HG03097 (cell line): ENCODE data around the gene CEP63.
"Not testable (repeated sequence)": the region's sequence is repeated elsewhere in the genome, so short reads cannot be mapped to it uniquely, and the experiment has no call there.

Experiments used
- ATAC-seq: cut with Tn5 transposase; IDR thresholded peaks from one replicate; pipeline ENCODE4 v1.9.1; 2021; ENCODE audit not compliant: unreplicated experiment, low FRiP score

CEP63 gene

DNA sequence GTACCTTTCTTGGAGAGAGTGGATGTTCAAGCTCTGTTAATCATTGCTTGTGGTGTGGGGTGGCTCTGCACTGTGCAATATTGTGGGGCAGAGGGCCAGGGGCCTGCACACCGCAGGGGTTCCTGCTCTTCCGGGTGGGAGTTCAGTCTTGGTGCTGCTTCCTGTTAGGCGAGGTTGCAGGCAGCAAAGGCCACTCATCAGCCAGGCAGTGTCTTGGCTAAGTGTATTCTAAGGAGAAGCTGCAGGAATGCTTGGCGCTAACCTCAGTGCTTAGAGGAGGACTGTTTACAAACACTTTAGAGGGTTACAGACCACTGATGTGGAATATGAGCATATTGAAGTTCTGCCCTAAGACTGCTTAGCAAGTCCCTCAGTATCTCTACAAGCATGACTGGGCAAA lies 81.7 kb downstream of the CEP63 start:
- no peak for ATAC-seq

DNA sequence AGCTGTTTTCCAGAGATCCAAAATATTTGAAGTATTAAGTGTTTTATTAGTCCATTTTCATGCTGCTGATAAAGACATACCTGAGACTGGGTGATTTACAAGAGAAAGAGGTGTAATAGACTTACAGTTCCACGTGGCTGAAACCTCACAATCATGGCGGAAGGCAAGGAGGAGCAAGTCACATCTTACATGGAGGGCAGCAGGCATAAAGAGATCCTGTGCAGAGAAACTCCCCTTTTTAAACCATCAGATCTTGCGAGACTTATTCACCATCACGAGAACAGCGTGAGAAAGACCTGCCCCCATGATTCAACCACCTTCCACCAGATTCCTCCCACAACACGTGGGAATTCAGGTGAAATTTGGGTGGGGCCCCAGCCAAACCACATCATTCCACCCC lies 82.9 kb downstream of the CEP63 start:
- no peak for ATAC-seq

DNA sequence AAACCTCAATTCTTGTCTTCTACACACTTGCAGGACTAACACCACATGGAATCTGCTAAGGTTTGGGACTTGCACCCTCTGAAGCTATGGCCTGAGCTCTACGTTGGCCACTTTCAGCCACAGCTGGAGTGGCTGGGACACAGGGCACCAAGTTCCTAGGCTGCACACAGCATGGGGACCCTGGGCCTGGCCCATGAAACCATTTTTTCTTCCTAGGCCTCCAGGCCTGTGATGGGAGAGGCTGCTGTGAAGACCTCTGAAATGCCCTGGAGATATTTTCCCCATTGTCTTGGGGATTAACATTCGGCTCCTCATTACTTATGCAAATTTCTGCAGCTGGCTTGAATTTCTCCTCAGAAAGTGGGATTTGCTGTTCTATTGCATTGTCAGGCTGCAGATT lies 84.0 kb downstream of the CEP63 start:
- not testable (repeated sequence) for ATAC-seq

DNA sequence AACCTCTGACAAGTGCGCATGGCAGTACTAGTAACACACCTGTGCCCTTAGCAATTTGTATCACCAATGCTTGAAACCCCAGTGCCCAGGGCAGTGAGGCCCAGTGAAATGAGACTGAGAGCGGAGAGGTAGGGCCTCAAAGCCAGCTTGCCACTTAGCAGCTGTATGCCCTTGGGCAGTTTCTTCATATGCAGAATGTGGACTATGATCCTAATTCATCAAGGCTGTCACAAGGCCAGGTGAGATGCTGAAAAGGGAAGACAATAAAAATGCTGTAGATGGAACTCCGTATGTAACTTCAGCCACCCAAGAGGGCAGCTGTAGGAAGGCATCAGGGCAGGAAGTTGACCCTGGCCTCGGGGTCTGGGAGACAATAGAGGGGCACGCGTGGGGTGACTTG lies 90.6 kb downstream of the CEP63 start:
- no peak for ATAC-seq

DNA sequence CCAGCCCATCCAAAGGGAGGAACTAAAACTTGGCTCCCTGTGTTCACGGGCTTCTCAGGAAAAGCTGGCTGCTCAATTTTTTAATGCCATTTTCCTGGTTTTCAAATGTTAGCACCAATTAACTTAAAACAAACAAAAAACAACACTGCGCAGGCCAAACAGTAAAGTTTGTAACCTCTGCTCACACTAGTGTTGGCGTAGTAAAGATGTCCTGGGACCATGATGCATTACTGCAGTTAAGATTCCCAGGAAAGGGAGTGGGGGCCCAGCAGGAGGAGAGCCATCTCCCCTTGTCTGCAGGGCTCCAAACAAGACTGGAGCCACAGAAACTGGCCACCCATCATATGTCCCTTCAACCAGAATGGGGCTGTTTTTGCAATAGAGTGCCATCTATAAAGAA lies 91.0 kb downstream of the CEP63 start:
- ATAC-seq = no peak

DNA sequence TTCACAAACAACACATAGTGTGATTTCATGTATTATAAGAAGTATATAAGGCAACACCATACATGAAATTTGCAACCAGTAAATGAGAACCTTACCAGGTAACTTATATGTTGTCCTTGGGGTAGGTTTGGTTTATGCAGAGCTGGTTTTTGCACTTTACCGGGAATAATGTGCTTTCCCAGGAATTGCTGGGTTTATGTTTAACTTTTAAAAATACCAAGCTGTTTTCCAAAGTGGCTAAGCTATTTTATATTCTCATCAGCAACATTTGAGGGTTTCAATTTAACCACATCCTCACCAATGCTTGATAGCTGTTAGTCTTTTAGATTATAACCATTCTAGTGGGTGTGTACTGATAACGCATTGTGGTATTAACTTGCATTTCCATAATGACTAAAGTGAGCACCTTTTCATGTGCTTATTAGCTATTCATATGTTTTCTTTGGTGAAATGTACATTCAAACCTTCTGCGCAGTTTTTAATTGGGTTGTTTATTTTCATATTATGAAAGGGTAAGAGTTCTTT lies 93.3 kb downstream of the CEP63 start:
- no peak for ATAC-seq

DNA sequence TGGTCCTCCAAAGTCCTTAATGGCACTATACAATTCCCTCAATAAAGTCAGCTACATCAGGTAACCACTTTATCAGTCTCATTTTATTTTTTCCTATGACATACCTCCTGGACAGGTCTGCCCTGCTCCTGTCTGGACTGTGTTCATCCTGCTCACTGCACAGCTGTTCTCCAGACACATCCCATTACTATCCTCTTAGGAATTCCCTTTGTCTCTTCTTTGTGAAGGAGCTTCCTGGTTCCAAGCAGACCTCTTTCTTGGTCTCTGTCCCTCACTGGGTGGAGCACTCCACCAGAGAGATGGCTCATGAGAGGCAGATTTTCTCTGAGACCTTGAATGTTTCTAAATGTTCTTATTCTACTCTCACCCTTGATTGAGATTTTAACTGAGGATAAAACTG lies 104.9 kb downstream of the CEP63 start:
- ATAC-seq = no peak

DNA sequence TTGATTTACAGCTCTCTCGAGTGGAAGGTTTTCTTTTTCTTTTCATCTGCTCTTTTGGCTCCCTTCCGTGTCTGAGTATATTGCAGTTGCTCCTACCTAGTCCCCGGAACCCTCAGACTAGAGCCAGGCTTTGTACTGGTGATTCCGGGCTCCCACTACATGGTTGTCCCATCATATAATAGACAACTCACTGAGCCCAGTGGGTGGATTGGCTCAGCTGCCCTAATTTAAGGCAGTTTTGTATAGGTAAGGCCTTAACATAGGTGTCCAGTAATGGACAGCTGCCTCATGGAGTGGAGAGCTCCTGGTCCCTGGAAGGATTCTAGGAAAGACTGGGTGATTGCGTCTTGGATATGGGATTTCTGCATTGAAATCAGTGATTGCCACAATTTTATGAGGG lies 106.9 kb downstream of the CEP63 start:
- no peak for ATAC-seq

DNA sequence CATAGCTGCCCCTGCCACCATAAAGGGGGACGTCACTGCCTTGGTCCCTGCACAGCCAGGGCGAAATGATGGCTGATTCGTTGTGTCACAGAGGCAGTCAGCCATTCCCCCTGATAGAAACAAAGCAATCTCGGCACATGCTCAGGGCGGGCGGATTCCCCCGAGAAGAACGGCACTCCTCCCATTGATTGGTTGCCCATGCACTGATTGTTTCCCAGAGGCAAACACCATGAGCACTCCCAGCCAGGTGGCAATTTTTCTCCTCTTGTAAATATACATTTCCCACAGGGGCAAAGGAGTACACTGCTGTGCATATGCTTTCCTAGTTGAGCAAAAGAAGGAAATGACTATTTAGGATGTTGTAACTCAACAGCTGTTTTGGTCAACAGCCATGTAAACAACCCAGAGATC lies 108.5 kb downstream of the CEP63 start:
- no peak for ATAC-seq

DNA sequence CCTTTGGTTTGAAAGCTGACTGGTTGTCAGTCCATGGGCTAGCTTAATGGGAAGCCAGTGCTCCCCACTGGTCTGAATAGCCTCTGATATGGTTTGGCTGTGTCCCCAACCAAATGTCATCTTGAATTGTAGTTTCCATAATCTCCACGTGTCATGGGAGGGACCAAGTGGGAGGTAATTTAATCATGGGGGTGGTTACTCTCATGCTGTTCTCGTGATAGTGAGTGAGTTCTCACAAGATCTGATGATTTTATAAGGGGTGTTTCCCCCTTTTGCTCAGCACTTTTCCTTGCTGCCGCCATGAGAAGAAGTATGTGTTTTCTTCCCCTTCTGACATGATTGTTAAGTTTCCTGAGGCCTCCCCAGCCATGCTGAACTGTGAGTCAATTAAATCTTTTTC lies 109.1 kb downstream of the CEP63 start:
- ATAC-seq = not testable (repeated sequence)

DNA sequence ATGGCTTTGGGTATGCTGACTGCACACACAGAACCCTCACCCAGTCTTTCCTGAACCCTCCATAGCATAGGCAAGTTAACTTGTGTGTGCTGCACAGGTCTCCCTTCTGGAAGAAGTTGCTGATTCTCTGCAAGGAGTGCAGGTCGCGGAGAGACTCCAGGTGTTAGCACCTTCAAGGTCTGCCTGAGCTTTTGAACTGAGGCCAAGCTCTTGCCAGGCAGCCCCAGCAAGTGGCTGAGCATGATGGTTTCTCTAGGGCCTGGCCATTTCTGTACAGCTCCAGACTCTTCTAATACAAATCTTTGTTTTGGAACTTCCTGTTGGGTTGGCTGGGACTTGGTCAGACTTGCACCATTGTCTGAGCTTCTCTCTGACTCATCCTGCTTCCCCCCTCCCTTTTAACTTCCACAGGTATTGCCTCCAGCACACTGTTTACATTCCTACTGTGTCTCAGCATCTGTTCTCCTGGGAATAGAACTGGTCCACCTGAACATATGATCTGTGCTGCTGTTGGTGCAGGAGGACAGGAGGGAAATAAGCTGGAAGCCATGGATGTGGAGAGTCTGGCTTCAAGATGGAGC lies 111.6 kb downstream of the CEP63 start:
- ATAC-seq = no peak

DNA sequence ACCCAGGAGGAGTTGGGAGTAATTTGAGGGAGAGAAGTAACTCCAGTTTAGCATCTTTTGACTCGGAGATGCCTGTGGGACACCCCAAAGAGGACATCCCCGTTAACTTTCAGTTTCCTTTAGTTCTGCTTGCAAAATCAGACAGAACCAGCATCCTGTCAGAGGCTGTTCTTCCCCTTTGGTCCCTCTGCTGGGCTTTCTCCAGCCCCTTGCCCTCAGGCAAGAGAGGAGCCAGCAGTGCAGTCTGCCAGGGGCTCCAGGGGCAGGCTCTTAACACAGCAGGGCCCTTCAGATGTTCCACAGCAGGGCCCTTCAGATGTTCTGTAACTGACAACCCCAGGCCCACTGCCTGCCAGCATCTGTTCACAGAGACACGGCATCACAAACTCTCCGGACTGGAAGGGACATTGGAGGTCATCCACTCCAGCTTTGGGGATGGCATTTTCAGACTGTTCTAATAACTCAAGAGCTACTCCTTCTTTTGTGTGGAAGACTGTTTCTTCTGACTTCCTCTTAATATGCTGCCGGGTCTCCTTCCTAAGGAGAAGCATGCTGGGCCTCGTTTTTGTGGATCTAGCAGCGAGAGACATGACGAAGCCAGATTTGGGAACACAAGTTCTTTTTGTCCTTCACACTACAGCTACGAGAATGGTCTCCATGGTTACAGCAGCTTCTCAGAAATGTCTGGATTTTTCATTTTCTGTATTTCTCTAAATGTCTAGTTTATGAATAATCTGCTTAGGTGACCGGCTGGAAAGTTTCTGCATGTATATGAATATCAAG lies 113.1 kb downstream of the CEP63 start:
- no peak for ATAC-seq

DNA sequence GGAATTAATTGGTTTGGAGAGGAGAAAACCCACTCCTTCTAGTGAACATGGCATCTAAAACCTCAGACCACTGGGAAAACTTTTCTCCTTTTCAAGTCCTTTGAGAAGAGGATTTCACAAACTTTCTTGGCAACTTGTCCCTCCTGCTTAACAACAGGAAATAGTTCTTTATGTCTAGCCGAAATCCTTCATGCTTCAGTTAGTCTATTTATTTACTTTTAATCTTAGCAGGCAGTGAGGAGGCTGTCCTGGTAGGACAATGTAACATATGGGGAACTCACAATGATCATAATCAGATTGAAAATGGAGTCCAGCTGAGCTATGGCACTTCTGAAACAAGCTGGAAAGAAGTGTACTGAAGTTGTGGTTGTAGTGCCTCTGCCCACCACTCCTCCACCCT lies 114.3 kb downstream of the CEP63 start:
- ATAC-seq = no peak

DNA sequence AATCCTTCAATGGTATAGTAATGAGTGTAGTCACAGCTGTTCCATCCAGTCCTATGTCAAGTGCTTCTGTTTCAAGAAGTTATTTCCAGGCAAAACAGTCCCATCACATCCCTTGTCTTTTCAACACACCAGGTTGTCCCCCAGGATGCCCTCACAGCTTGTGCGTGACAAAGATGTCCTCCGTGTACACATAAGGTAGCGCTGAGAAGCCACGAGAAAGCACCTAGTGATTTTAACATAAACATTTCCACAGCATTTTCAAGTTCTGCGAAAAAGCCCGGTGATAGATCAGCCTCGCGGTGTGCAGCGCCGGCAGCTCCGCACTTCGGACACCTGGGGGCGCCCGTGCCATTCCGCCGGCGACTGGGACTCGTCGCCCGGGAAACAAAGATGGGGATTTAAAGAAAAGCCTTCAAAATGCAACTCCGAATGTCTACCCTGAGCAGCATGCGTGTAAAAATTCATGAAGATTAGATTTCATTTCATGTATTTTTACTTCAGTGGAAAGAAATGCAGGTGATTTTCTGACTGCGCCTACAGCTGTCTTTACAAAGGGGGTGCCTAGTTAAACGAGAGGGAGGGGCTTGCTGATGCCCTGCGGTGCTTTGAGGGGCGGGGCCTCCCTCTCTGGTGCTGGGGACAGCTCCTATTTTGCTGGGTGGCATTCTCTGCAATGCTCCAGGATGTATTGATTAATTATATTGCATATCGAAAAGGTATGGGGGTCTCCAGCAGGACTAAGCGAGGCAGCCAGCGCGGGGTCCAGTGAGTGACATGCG lies 115.0 kb downstream of the CEP63 start:
- peak; percentile 61 for ATAC-seq

DNA sequence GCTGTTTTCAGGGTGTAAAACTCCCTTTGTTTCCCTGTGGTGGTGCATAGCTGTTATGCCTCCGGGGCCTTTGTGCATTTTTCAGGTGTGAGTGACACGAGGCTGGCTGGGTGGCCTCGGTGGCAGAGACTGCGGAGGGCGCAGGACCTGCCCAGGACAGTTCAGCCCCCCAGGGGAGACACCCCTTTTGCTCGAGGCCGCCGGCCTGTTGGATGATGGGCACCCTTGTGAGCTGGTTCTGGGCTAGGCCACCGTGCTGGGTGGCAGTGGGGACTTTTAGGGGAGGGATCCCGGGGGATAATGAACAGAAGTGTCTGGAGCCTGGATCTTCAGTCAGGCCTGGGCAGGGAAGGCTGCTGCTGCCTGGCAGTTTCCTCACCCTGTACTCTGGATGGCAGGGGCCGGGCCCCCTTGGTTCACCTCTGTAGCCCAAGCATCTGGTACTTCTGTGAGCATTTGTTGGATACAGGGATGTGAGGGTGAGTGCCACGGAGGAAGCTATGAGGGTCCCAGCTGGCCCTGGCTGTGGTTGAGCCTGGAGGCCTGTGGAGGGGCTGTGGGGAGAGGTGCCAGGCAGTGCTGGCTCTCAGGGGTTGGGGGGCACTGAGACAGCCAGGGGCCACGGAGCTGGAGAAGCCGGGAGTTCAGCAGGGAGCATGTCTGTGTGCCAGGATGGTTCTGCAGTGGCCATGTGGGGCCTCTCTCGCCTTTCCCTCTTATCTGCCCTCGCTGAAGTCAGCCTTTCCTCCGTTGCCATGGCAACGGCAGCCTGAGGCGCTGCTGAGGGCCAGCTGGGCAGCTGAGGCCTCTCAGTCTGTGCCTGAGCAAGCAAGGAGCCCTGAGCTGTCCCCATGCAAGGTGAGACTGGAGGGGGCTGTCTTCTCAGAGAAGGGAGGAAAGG lies 115.9 kb downstream of the CEP63 start:
- no peak for ATAC-seq

DNA sequence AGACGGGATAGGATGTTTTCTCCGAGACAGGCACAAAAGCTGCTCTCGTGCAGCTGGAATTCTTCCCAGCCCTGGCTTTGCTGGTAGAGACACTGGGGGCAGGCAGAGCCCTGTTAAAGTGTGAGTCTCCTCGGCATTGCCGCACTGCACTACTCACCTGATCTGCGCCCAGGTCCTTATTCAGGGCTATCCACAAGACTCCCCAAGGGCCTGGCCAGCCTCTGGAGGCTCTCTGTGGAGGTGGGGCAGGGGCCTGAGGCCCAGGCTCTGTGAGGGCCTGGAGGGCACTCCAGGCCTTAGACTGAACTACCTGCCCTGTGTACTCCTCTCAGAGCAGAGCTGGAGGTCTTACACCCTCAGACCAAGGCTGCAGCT lies 116.6 kb downstream of the CEP63 start:
- ATAC-seq = no peak

DNA sequence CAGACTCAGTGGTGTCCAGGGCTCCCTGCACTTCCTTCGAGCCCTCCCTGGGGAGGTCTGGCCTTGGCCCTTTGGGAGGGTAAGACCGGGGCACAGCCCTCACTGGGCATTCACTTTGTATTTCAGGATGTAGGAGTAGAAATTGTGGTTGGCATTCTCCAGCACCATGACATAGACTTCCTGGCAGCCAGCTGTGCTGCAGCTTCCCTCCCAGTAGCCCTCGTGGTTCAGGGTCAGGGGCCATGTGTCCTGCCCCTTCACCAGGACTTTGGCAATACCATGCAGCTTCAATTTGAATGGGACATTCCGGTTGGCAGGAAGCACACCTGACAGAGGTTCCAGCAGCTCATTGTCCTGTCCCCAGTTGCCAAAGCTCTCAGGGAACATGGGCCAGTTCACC lies 117.6 kb downstream of the CEP63 start:
- ATAC-seq = no peak

DNA sequence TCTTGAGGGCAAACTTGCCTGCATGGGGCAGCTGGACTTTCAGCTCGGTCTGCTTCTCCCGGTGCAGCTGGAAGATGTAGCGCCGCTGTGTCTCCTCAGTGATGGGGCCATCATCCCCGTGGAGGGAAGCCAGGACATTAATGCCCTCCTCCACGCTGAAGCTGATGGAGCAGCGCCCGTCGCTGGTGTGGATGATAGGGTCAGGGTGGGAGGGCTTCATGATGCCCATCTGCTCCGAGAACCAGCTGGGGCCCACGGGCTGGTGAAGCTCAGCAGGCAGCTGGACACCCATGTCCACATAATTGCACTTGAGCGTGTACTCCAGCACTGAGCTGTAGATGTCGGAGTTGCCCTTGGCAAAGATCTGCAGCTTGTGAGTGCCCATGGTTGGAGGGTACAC lies 118.1 kb downstream of the CEP63 start:
- ATAC-seq = no peak

DNA sequence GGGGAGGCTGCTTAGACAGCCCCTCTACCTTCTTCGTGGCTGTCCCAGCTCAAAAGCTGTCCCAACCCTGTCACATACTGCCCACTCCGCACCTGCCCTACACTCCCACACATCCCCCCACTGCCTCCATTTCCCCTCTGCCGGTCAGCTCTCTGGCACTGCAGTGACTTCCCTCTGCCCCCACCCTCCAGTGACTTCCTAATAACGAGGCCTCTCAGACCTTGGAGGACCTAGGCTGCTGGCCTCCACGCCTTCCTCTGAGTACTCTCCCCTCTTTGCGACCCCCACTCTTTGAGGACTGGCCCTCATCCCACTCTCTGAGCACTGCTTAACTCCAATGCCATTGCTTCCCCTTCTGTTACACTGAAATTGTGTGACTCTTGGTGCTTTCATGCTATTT lies 119.7 kb downstream of the CEP63 start:
- ATAC-seq = no peak
